GM21529 (cell line): Measurements from ENCODE around the gene IHH.

ENCODE experiments used
- ATAC-seq: cut with Tn5 transposase; IDR thresholded peaks from one replicate; pipeline ENCODE4 v1.9.1; 2021; ENCODE audit not compliant: unreplicated experiment

Gene IHH

DNA sequence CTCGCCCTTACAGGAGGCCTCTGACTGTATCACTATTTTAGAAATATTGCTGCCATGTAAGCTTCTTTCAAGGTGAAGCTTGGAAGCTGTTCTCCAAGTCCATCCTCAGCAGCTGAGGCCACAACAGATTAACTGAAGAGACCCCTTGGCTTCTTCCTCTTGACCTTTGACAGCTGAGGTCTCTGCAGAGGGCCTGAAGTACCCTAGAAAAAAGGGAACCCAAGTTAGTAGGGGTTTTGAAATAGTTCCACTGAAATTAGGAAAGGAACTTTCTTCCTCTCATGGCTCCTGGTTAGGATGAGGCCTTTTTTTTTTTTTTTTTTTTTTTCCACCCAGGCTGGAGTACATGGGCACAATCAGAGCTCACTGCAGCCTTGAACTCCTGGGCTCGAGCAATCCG, 15.5 kb upstream of the IHH start:
- no peak for ATAC-seq

DNA sequence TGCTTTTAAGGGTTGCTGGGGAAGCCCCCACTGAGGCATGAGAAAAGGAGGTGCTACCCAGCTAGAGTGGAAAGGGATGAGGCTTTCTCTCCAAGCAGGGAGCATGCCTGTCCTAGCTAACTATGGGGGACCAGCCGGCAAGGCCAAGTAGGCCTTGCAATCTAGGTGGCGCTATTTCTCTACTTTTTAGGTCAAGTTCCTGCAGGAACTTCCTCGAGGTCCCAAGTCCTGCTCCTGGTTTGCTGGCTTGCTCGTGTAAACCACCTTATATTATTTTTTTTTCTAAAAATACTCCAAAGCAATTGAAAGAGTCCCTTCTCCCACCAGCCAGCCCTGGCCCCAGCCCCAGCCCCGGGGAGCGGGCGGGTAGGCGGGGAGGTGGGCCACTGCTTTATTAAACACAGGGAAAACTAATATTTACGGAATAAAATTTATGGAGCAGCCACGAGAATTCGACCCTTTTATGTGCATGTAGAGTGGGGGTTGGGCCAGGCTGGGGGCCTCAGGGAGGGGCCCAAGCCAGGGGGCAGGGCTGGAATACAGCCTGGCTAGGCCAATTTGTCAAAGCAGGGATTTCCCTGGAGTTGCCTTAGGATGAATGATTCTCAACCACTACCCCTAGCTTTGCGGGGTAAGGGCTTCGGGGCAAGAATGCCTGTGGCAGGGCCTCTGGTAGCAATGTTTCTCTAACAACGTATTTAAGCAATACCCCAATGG, 12.8 kb upstream of the IHH start:
- ATAC-seq: no peak

DNA sequence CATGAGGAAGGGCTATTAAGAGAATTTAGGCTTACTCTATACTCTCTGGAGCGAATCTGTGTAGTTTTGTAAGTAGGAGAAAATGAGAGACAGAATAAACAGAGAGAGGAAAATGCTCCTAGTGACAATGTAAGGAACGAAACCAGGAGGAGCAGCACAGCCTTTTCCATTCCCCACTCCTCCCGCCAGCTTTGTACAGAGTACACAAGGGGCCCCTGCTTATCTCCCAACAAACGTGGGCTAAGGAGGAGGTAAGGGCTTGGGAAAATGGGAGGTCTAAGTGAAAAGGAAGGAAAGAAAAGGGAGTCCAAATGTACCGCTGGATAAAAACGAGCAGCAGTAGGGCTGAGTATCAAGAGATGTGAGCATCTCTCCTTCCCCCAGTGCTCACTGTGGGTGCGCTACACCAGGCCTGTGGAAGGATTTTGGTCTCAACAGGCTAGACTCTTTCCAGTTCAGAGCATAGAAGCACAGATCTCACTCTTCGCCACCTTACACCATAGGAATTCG, 12.1 kb upstream of the IHH start:
- ATAC-seq: no peak

DNA sequence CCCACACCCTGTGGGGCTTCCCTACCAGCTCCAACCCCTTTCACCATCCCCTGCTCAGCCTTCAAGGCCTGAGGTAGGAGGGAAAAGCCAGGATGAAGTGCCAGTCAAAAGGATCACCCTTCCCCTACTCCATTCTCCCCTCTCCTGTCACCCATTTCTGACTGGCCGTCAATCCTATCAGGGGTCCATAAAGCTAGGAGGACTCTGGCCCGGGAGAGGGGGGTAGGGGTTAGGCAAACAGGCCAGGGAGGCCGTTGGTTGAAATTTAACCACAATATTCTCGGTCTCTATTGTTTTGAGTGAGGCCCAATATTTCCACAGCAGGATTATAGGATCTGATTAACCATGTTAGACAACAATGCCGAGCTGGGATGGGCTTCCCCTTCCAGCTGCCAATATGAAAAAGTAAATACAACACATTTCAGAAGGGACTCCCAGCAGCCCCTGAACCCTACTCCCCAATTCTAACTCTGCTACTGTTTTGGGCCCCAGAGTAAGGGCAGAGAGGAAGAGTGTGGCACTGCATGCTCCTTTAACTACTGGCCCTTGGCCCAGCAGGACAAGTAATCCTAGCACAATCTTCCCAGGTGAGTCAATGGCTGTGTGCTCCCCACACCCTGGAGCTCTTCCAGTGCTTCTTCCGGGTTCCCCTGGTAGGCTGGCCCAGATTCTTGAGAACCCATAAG, 10.6 kb upstream of the IHH start:
- no peak for ATAC-seq

DNA sequence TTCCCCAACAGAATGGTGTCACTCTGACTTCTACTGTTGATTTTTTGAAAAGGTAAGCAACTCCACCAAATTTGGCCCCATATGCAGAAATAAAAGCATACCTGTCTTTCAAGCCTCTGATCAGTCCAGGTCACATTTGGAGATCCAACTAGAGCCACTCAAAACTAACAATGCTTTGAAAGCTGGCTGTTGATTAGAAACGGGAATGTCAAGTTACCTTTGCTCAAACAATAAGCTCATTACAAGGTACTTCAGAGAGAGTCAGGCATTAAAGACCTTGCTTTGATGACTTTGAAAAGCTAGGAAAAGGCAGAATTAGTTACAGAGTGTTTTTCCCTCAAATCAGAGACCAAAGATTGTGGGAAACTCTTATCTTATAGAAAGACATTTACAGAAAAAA, 4.8 kb upstream of the IHH start:
- no peak for ATAC-seq

DNA sequence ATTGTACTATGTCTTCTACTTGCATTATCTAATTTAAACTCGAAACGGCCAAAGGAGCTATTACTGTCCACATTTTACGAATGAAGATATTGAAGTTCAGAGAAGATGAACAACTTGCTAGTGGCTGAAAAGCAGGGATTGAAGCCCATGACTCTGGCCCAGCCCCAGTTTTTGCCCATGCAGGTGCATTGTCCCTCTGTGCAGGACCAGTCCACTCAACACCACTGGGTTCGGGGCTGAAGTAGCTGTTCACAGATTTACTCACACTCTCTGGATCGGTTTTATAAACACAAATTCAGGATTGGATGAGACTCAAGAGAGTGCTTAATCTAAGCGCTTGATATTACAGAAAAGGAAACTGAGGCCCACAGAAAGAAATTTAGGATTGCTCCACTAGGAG, 1.4 kb upstream of the IHH start:
- ATAC-seq: no peak

DNA sequence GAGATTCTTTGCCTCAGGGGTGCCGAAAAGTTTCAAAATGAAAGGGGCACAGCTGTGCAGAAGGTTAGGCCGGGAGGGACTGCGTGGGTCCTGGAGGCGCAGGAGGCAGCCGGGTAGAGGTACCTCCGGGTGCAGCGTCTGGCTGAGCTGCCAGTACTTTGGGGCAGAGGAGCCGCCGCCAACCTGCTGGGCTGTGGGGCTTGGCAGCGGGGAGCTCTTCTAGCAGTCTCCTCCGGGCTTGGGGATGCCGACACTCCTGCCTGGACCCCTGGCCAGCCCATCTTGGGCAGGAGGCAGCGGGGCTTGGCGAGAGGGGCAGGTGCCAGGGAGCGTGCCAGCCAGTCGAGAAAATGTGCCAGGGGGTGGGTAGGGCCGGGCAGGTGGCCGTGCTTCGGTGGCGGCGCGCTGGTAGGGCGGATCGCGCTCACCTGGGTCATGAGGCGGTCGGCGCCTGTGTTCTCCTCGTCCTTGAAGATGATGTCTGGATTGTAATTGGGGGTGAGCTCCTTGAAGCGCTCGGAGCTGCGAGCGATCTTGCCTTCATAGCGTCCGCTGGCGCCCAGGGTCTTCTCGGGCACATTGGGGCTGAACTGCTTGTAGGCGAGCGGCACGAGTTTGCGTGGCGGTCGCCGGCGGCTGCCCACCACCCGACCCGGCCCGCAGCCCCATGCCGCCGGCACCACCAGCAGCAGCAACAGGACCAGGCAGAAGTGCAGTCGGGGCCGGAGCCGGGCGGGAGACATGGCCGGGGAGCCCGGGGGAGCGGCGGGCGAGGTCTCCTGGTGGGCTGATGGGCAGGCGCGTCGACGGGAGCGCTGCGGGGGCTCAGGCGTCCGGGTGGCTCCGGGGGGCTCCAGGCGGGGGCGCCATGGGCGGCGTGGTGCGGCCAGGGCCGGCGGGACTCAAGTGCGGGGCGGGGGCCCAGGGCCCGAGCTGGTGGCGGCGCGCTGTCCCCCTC, 717 bp downstream of the IHH start:
- no peak for ATAC-seq

DNA sequence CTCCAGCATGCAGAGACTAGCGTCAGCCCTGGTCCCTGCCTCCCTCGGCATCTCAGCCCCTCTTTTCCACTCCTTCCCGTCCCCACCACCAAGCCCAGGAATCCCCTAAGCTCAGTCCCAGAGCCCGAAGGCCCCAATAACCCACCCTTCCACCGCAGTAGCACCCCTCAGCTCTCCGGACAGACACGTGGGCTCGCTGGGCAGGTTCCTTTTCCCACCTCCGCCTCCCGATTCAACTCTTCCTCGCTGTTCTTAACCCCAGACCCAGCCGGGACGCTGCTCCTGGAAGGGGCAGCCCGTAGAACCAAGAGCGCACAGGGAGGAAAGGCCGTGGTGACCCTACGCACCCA, 1.4 kb downstream of the IHH start:
- no peak for ATAC-seq

DNA sequence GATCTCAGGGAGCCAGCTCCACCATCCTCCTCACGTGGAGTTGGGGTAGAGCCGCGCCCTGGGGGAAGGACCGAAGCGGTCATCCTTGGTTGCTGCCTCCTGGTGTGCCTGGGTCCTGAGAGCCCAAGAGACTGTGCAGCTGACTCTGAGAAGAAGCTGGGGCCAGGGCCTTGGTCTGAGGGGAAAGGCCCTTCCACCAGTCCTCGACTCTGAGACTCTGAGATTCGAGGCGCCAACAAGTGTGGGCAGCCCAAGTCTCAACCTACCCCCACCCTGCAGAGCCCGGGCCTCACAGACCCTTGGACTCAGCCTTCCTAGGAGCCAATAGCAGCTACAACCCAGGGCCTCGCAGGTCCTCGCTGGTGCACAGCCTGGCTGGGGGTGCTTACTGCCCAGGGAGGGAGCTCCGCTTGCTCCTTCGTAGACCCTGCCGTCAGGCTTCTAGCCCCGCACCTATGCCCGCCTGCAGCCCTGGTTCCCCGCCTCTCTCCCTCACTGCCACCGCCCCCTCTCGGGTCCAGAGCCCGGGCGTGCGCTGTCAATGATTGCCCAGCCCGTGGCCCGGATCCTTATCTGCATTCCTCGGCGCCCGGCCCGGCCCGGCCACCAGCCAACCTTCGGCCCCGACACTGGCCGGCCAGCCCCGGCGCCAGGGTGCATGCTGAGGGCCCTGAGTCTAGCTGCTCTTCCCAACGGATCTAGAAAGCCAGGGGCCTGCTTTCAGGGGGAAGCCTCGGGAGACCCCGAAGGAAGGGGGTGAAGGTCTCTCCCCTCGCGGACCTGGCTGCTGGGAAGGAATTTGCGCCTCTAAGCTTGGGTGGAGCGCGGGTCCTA, 2.0 kb downstream of the IHH start:
- ATAC-seq: no peak

DNA sequence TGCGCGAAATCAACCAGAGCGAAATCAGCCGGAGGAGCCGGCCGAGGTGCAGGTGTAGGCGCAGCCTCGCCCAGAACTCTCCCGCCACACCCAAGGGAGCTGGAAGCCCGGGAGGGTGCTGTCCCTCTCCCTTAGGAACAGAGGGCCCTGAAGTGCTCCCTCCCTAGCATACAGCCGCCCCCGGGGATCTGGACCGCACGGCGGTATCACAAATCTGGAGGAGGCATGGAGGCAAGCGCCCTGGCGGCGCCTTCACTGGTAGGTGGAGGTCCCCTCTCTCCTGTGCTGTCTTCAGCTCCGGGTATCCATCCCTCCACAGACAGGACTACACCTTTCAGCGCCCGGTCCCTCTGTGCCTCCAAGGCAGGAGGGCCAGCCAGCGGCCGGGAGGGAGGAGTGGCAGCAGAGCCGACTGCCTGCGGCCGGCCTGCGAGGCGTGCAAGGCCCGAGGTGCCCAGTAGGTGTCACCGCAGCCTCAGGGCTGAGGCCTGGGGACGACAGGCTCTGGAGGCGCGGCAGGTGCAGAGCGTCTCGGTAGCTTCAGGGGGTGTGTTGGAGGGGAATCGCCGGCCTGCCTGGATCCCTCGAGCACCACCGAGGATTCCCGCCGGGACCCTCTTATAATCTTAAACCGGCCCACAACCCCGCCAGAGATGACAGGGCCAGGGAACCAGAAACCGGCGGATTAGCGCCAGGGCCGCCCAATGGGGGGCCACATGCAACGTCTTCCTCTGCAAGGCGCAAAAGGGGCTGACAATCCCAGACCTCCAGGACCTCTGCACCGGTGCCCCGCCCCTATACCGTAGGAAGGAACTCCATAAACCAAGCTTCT, 2.8 kb downstream of the IHH start:
- peak; percentile 92 for ATAC-seq

DNA sequence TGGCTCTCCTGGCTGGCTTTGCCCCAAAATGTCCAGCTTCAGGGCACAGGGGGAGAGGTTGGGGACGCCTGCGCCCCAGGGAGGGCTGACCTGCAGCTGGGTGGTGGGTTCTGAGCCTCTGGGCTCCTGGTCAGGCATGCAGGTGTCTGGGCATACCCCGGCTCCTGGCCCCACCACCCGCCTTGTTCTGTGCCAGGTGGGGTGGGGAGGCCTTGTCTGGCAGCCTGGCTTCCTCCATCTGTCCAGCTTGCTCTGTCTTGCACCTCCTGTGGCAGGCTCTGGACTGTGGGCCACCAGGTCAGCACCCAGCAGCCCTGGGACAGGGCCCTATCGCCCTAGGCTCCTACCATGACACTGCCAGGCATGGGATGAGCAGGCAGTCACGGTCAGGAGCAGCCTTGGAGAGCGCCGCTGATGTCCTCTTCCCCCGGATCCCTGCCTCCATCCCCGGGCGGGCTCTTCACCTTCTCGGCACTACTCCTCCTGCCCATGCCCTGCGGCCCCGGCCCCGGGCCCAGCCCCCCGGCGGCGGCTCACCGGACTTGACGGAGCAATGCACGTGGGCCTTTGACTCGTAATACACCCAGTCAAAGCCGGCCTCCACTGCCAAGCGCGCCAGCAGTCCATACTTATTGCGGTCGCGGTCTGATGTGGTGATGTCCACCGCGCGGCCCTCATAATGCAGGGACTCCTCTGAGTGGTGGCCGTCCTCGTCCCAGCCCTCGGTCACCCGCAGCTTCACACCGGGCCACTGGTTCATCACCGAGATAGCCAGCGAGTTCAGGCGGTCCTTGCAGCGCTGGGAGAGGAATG, 3.6 kb downstream of the IHH start:
- ATAC-seq: no peak

DNA sequence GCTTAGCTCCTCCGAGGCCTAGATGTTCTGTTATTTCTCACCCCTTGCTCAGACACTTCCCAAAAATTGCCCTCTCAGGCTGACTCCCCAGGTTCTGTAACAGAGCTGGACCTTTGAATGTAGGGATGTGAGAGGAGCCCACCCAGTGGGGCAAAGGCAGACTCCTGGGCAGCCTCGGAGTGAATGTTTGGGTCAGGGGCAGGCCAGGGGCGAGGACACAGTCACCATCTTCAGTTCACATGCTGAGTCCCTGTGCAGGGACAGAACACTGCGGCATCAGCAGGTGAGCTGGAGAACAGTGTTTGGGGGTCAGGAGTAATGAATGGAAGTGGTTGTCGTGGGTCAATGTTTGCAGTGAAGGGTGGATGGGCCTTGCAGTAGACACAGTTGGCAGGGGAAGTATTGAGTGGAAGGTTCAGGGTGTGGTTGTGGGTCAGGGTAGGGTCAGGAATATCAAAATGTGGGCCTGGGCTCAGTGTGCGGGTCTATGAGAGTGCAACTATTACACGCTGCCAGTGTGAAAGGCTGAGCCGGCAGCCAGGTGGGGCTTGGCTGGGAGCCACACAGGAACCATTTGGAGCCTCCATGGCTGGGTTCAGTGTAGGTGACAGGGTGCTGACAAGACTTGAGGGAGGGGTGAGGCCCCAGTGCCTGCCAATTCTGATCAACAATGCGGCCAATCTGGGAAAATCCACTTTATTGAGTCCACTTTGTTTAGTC, 4.4 kb downstream of the IHH start:
- ATAC-seq: no peak

DNA sequence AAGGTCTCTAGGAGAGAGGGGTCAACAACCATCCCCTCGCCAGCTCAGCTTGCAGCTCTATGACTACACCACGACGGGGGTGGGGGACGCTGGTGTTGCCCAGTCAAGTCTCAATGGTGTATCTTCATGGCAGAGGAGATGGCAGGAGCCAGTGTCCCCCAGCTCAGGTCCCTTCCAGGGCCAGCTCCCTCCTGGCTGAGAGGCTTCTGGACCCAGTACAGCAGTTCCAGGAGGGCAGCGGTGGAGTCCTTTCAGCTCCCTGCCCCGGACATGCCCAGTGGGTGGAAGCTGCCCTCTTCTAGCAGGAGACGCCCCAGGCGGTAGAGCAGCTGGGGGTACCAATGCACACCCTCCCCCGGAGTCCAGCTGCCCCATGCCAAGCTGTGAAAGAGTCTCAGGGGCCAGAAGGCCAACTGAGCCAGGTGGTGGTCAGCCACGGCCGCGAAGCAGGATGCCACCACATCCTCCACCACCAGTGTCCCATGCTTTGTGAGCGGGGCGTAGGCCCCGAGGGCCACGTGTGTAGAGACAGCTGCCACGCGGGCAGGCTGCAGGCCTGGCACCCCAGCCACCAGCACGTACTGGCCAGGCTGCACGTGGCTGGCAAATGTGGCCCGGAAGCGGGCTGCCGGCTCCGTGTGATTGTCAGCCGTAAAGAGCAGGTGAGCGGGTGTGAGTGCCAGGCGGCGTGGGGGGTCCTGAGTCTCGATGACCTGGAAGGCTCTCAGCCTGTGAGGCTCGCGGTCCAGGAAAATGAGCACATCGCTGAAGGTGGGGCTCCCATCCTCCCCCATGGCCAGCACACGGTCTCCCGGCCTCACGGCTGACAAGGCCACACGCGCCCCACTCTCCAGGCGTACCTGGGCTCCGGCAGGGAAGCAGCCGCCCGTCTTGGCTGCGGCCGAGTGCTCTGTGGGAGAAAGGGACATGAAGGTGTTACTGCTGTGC, 5.5 kb downstream of the IHH start:
- ATAC-seq: no peak

DNA sequence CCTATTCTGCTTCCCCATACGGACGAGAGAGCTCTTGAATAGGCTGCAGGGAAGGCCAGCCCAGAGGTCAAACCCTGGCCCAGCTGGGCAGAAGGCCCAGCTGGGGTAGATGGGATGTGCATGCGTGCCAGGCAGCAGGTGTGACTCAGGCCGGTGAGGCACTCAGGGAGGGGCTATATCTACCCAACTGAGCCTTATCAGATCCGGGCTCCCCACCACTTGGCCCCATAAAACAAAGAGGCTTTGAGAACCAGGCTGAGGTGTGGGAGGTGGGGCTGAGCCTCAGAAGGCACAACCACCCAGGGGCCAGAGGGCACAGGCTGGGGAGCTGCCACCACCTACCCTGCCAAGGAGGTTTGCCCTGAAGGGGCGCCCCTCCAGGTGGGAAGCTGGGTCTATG, 11.4 kb downstream of the IHH start:
- ATAC-seq: no peak

DNA sequence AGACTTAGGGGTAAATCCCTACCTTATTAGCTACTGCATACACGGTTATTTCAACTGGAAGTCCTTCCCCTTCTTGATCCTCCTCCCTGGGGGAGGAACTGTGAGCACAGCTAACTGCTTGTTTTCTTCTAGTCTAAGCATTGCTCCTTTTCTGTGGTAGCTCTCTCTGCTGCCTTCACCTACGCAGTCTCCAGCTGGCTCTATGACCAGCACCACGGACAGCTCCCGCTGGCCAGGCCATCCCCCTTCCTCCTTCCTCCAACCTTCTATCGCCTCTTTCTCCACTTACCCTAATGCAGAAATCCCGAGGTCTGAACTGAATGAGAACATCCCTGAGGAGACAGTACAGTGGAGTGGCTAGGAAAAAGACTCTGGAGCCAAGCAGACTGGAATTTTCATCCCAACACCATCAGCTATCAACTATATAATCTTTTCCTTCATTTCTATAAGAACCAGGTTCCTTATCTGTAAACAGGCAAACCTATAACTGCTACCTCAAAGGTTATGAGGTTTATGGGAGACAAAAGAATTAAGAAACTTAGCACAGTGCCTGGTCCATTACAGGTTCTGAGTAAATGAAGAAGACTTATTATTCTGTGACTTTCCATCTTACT, 14.7 kb downstream of the IHH start:
- ATAC-seq: no peak

DNA sequence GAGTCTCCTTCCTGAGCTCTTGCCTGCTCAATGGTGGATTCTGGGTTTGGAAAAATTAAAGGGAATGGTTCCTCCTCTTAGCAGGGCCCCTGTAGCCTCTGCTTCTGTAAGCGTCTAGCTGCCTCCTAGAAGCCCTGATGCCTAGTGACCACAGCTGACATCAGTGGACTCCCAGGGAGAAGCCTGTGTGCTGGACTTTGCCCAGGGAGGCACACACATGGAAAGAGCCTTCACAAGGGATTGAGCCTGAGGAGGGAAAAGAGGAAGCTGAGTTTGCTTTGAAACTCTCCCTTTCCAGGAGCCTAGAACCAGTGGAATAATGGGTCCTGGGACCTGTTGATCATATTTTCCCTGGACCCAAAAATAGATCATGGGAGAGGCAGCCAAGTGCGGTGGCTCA, 18.0 kb downstream of the IHH start:
- no peak for ATAC-seq

DNA sequence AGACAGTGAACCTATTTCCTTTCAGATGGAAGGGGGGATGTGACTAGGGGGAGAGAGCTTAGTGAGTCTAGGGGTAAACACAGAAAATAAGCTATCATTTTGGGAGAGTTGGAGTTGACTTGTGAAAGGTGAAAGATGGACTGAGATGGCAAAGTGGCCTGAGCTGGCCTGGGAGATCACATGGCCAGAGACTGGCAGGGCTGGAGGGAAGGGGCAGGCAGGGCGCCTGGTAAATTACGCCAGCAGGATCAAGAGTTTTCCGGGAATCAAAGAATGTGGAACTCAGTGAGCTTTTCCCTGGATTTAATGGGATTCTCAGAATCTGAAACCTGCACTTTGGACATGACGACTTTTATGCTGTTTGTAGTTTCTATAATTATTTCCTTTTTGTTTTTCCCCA, 18.6 kb downstream of the IHH start:
- no peak for ATAC-seq
